Transverse colon (tissue), 4 donors: Measurements from ENCODE around the gene PTN. TPM values are rescaled to one million over a fixed set of nuclear protein-coding genes. Genes with fewer than 3 reads are reported as not detected.

ENCODE experiments used
- DNase-seq: peaks from one replicate; pipeline ENCODE4 v3.0.0-alpha.2; 2019
- H3K27ac ChIP-seq, 4 donors: fragments of 200-600 bp; sonication (generic); 2 replicates each; pipeline ENCODE4 v1.5.1; 2016 to 2018; ENCODE audit warnings: inconsistent platforms in 4 of 4
- H3K27me3 ChIP-seq: fragments of 200-600 bp; sonication (generic); 2 replicates; pipeline ENCODE4 v1.5.1; 2017; ENCODE audit warnings: inconsistent platforms
- H3K36me3 ChIP-seq, 4 donors: fragments of 200-600 bp; sonication (generic); 2 replicates each; pipeline ENCODE4 v1.5.1; 2017 to 2019; ENCODE audit warnings: inconsistent platforms in 4 of 4
- H3K4me1 ChIP-seq, 4 donors: fragments of 200-600 bp; sonication (generic); 2 replicates each; pipeline ENCODE4 v1.5.1; 2017 to 2020; ENCODE audit warnings: inconsistent platforms in 4 of 4
- H3K4me3 ChIP-seq, 4 donors: fragments of 200-600 bp; sonication (generic); 1 replicate in 1 of 4; 2 replicates in 3 of 4; pipeline versions ENCODE4 v1.5.1 to v1.6.1; 2017 to 2019; ENCODE audit warnings: inconsistent platforms in 4 of 4
- H3K9me3 ChIP-seq, 2 donors: fragments of 200-600 bp; sonication (generic); 2 replicates each; pipeline ENCODE4 v1.5.1; 2017 to 2019; ENCODE audit warnings: inconsistent platforms in 2 of 2
- CTCF ChIP-seq, 5 experiments: fragments of 200-600 bp in 3 of 5; fragments of 450-650 bp in 2 of 5; sonication (generic) in 3 of 5; IDR thresholded peaks; 1 replicate in 2 of 5; 2 replicates in 3 of 5; pipeline ENCODE4 v1.5.1; 2016 to 2017; ENCODE audit warnings: antibody characterized with exemption in 5 of 5, inconsistent platforms in 3 of 5, mild to moderate bottlenecking in 2 of 5, moderate library complexity in 1 of 5
- EP300 ChIP-seq: sonication (generic); formaldehyde crosslinking; IDR thresholded peaks from one replicate; pipeline ENCODE4 v1.6.1; 2017; ENCODE audit warnings: antibody characterized with exemption, low read depth
- POLR2A ChIP-seq: fragments of 450-650 bp; IDR thresholded peaks from one replicate; pipeline ENCODE4 v1.6.1; 2016; ENCODE audit warnings: antibody characterized with exemption, mild to moderate bottlenecking, moderate library complexity
- POLR2AphosphoS5 ChIP-seq, 3 donors: sonication (generic); formaldehyde crosslinking; IDR thresholded peaks; one replicate each; pipeline ENCODE4 v1.6.1; 2016; ENCODE audit warnings: antibody characterized with exemption in 3 of 3
- WGBS, 2 donors: methylation state at CpG; one replicate each; pipeline ENCODE4 v1.1.5; 2018; ENCODE audit warnings: low coverage in 1 of 2; 5-methylcytosine and 5-hydroxymethylcytosine counted together
- in situ Hi-C, 4 donors: fragments of 200-750 bp; cut with MboI; loops; one replicate each; pipeline versions ENCODE4 v1.15.0 to v1.15.1; 2017; ENCODE audit warnings: low sequenced_read_pairs in 3 of 4, low pct_ligation_motif_present in 1 of 4, low pct_unique_long_range_greater_than_20kb in 1 of 4
- intact Hi-C: fragments of 100-400 bp; cut with DNase I; formaldehyde crosslinking; loops from one replicate; pipeline ENCODE4 v1.15.1; 2023; ENCODE audit warnings: low total_unique reads
- total RNA-seq, 4 donors: library from RNA; depleted of rRNA; stranded (reverse); fragments of >200 nt; gene quantifications; one replicate each; pipeline ENCODE4 v1.1.0, GENCODE V29; 2016

The PTN gene
- total RNA-seq, 4 donors from 2014 or later = 3.0 to 6.4 (median 3.8) TPM

- Histone ChIP-seq H3K4me1 (no peaks in the 10 kb centered on the region), H3K4me3 (no peak overlapping the region), H3K27ac (no peak overlapping the region), H3K9me3 (no peaks in the 10 kb centered on the region), H3K36me3 (no peaks in the 10 kb centered on the region), H3K27me3 (no peaks in the 10 kb centered on the region)
- no peak for DNase-seq
- intact Hi-C loops = no loop called here
- in situ Hi-C loops = no loop called here
- 88 to 95% methylated on average over 2 of the region's 2 CpGs for WGBS, 2 donors
- TF ChIP-seq CTCF (IDR thresholded peaks at IDR 0.05) (no peak), POLR2AphosphoS5 (IDR thresholded peaks at IDR 0.05) (no peak), POLR2A (no peak)
Measured at GRCh38 chr7:137258552-137258951, 85.0 kb downstream of the PTN start.

- Histone ChIP-seq H3K4me1 (no peaks in the 10 kb centered on the region), H3K27me3 (no peaks in the 10 kb centered on the region), H3K27ac (no peak overlapping the region), H3K4me3 (no peak overlapping the region), H3K9me3 (no peaks in the 10 kb centered on the region), H3K36me3 (no peaks in the 10 kb centered on the region)
- DNase-seq = no peak
- intact Hi-C loops = no loop called here
- TF ChIP-seq POLR2AphosphoS5 (IDR thresholded peaks at IDR 0.05) (no peak), CTCF (IDR thresholded peaks at IDR 0.05) (no peak), EP300 (no peak), POLR2A (no peak)
- 72 to 88% methylated on average over 2 of the region's 2 CpGs for WGBS, 2 donors
- in situ Hi-C loops = no loop called here
Measured at GRCh38 chr7:137254766-137255165, 88.8 kb downstream of the PTN start.

GRCh38 chr7:137245890-137246289, 97.6 kb downstream of the PTN start:
- 84 to 92% methylated on average over 2 of the region's 2 CpGs for WGBS, 2 donors
- no peak overlapping the region for H3K4me3 ChIP-seq
- no peak for DNase-seq
- intact Hi-C loops = no loop called here
- H3K27me3 ChIP-seq = no peaks in the 10 kb centered on the region
- no peaks in the 10 kb centered on the region for H3K4me1 ChIP-seq
- no peak for TF ChIP-seq CTCF (IDR thresholded peaks at IDR 0.05)
- no peak for TF ChIP-seq POLR2AphosphoS5 (IDR thresholded peaks at IDR 0.05)
- no peak for TF ChIP-seq POLR2A
- TF ChIP-seq EP300 = no peak
- no peak overlapping the region for H3K27ac ChIP-seq
- in situ Hi-C loops = no loop called here
- no peaks in the 10 kb centered on the region for H3K36me3 ChIP-seq
- H3K9me3 ChIP-seq = no peaks in the 10 kb centered on the region

GRCh38 chr7:137245186-137245585, 98.3 kb downstream of the PTN start:
- Histone ChIP-seq H3K9me3 (no peaks in the 10 kb centered on the region), H3K36me3 (no peaks in the 10 kb centered on the region), H3K4me3 (no peak overlapping the region), H3K27ac (no peak overlapping the region), H3K27me3 (no peaks in the 10 kb centered on the region), H3K4me1 (no peaks in the 10 kb centered on the region)
- in situ Hi-C loops (no loop called here), intact Hi-C loops (no loop called here)
- 83 to 88% methylated on average over 4 of the region's 4 CpGs for WGBS, 2 donors
- no peak for TF ChIP-seq CTCF (IDR thresholded peaks at IDR 0.05)
- no peak for TF ChIP-seq EP300
- no peak for TF ChIP-seq POLR2A
- no peak for TF ChIP-seq POLR2AphosphoS5 (IDR thresholded peaks at IDR 0.05)
- no peak for DNase-seq
